ENCODE measurements around the gene TRMT112.

DNA sequence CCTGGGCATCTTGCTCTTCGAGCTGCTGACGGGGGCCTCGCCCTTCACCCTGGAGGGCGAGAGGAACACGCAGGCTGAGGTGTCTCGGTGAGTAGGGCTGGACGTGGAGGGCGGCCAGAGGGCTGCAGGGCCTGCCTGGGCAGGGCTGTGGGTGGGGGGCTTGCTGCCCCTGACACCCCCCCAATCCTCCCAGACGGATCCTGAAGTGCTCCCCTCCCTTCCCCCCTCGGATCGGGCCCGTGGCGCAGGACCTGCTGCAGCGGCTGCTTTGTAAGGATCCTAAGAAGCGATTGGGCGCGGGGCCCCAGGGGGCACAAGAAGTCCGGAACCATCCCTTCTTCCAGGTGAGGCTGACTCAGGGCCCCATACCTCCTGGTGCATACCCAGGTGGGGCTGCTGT lies 44.3 kb upstream of the TRMT112 start:
- no peak for TF ChIP-seq POLR2AphosphoS5 (IDR thresholded peaks at IDR 0.05; ENCODE audit: low read depth, low read length)
- TF ChIP-seq, protein P1, sequence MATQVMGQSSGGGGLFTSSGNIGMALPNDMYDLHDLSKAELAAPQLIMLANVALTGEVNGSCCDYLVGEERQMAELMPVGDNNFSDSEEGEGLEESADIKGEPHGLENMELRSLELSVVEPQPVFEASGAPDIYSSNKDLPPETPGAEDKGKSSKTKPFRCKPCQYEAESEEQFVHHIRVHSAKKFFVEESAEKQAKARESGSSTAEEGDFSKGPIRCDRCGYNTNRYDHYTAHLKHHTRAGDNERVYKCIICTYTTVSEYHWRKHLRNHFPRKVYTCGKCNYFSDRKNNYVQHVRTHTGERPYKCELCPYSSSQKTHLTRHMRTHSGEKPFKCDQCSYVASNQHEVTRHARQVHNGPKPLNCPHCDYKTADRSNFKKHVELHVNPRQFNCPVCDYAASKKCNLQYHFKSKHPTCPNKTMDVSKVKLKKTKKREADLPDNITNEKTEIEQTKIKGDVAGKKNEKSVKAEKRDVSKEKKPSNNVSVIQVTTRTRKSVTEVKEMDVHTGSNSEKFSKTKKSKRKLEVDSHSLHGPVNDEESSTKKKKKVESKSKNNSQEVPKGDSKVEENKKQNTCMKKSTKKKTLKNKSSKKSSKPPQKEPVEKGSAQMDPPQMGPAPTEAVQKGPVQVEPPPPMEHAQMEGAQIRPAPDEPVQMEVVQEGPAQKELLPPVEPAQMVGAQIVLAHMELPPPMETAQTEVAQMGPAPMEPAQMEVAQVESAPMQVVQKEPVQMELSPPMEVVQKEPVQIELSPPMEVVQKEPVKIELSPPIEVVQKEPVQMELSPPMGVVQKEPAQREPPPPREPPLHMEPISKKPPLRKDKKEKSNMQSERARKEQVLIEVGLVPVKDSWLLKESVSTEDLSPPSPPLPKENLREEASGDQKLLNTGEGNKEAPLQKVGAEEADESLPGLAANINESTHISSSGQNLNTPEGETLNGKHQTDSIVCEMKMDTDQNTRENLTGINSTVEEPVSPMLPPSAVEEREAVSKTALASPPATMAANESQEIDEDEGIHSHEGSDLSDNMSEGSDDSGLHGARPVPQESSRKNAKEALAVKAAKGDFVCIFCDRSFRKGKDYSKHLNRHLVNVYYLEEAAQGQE (IDR thresholded peaks at IDR 0.05; ENCODE audit: insufficient read depth in 1 of 2, low read depth in 2 of 2, low read length in 2 of 2) = no peak

Data from PFSK-1 (cell line).